Measurements from ENCODE around the gene MMP2.

MMP2 gene

DNA sequence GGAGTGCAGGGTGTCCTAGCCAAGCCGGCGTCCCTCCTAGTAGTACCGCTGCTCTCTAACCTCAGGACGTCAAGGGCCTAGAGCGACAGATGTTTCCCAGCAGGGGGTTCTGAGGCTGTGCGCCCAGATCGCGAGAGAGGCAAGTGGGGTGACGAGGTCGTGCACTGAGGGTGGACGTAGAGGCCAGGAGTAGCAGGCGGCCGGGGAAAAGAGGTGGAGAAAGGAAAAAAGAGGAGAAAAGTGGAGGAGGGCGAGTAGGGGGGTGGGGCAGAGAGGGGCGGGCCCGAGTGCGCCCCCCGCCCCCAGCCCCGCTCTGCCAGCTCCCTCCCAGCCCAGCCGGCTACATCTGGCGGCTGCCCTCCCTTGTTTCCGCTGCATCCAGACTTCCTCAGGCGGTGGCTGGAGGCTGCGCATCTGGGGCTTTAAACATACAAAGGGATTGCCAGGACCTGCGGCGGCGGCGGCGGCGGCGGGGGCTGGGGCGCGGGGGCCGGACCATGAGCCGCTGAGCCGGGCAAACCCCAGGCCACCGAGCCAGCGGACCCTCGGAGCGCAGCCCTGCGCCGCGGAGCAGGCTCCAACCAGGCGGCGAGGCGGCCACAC, at the start of gene MMP2:
Gene MMP2 (plus strand): TSS at position 372 of the 603 bp plus-strand sequence. CDS start 282 bp downstream, outside the sequence.
- no peak for DNase-seq

DNA sequence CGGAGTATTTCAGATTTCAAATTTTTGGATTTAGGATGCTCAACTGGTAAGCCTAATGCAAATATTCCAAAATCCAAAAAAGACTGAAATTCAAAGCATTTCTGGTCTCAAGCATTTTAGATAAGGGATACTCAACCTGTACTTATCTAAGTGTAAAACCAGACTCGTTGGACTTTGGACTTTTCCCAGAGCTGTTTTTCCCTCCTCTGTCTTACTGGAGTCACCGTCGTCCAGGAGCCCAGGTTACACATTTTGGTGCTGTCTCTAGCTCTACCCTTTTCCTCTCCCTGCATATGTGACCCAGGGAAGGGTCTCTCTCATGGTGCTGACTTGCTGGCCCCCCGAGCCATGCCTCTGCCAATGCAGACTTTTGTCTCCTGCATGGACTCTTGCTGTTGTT, 46.0 kb upstream of the MMP2 start:
- DNase-seq: no peak

DNA sequence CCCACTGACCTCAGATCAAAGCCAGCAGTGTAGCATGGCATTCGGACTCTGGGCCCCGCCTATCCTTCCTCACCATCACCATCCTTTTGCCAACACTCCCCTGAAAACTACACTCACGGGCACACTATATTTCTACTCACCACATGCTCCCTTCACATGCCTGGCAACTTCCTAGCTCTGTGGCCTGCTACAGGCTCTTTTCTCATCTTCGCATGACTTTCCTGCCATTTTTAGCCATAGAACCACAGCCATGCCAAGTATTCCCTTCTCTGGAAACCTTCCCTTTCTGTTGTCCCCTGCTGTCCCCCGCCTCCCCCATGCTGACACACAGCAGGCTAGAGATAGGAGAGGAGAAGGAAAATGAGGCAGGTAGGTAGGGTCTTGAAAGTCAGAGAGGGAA, 45.5 kb upstream of the MMP2 start:
- no peak for DNase-seq

DNA sequence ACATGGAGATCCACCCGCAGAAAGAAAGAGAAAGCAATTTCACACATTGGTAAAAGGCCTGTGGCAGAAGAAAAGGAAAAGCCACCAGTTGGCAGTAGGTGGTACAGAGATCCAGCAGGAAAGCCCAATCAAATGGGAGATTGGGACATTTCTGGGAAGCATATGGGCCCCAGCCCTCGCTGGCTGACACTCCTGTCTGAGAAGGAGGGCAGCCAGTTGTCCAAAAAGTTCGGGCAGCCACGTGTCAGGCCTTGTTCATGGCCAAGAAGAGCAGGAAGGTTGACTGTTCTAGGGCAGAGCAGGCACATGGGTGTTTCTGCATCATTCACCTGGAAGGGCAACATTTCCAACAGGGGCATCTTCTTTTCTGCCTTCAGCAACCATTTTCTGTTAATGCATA, 45.0 kb upstream of the MMP2 start:
- no peak for DNase-seq

DNA sequence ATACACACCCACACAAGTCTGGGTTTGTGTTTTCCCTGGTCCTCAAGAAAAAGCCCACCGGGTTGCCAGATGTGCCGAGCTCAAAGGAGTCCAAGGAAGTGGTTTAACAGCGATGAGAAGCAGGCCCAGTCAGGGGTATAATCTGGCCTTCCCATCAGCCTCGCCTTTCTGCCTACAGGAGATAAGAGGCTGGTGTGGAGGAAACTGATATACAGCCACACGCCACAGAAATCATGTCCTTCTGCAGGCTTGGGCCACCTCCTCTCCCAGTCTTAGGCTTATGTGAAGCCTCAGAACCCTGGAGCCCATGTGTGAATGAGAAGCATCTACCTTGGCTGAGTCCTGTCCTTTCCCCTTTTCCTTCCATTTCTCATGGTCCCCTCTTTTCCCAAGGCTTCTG, 43.6 kb upstream of the MMP2 start:
- DNase-seq: no peak

DNA sequence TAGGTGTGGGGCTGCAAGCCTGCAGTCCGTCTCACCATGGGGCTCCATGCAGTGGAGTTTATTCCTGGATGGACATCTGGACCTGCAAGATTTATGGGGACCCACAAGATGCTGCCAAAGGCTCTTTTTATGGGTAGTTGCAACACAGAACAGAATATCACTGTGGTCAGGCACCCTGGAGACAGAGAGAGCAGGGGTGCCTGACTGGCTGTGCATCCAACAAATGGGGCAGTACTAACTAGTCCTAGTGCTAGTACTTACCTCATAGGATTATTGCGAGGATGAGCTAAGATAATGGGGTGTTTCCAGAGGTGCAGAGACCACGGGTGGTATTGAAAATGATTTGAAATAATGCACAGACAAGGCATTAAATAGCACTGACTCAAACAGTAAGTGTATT, 42.4 kb upstream of the MMP2 start:
- DNase-seq: no peak

DNA sequence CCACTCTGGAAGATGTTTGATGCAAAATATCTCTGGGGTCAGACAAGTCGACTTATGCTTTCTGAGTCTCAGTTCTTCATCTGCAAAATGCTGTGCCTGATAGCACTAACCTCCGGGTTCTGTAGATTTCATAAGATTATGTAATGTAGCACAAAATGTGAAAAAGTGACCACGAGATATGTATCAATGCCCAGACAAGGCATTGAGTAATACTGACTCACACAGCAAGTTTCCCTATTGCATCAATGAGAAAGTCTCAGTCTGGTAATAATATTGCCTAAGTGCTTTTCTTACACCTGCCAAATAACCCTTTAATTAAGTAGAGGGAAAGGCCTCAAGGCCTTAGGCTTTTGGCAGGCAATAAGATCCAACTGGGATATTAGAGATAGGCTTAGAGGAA, 41.4 kb upstream of the MMP2 start:
- DNase-seq: no peak

DNA sequence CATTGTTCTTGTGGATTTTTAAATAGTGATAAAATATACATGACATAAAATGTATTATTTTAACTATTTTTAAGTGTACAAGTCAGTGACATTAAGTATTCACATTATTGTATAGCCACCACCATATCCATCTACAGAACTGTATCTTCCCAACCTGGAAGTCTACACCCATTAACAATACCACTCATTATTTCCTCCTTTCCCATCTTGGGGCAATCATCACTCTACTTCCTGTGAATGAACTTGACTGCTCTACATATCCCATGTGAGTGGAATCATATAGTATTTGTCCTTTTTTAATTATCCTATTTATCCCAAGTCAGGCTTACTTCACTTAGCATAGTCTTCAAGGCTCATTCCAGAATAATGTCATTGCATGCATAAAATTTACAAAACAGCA, 40.7 kb upstream of the MMP2 start:
- DNase-seq: no peak

DNA sequence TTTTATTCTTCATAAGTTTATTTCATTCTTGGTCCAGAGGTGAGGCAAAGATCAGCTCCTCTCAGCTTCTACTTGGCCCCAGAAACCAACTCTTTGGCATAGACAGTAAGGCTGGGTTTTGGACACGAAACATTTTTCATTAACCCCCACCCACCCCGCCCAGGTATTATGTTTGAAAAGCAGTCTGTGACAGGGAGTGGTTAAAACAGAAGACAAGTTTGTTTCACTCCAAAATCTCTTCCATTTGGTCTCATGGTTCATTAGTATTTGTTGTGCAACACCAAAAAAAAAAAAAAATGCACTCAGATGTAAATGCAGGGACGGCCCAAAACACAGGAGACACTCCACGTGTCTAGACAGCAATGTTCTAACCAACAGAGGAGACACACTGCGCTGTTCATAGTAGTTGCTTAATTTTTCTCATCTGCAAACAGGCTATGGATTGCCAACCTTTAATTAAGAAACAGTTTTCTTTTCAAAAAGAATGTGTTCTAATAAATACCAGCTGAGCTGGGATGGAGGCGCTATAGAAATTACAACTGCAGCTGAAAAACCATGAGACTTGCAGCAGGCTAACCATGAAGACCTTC, 39.8 kb upstream of the MMP2 start:
- DNase-seq: no peak

DNA sequence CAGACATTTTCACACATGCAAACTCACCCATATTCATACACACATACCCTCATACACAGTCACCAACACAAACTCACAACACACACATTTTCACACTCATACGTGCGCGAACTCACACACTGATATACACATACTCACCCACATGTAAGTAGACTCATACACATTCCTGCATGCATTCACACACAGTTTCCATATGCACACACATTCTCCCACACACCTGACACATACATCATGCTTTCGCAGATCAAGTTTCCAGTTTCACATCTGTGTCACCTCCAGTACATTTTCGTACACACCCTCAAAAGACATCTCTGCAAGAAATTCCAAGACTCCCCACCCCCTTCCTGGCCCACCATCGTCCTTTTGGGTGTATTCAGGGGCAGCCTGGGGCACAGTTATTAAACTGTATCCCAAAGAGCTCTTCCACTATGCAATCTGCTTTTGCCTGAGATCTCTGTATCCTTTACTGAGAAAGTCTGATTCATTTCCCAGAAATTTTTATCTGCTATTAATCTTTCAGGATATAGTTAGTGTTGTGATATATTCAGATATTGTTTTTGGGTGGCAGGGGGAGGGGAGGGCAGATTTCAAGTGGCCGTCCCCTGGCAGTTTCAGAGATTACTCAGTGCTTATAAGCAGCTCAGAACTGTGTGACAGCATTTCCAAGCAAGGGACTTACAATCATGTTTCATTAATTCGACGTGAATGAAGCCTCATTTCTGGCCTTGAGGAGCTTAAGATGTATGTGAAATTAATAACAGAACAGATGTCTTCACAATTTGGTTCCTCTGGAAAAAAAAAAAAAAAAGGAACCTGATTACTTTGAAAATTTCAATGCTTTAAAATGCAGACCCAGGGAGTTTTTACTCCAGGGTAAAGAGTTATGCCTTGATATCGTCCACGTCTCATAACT, 35.3 kb upstream of the MMP2 start:
- no peak for DNase-seq

DNA sequence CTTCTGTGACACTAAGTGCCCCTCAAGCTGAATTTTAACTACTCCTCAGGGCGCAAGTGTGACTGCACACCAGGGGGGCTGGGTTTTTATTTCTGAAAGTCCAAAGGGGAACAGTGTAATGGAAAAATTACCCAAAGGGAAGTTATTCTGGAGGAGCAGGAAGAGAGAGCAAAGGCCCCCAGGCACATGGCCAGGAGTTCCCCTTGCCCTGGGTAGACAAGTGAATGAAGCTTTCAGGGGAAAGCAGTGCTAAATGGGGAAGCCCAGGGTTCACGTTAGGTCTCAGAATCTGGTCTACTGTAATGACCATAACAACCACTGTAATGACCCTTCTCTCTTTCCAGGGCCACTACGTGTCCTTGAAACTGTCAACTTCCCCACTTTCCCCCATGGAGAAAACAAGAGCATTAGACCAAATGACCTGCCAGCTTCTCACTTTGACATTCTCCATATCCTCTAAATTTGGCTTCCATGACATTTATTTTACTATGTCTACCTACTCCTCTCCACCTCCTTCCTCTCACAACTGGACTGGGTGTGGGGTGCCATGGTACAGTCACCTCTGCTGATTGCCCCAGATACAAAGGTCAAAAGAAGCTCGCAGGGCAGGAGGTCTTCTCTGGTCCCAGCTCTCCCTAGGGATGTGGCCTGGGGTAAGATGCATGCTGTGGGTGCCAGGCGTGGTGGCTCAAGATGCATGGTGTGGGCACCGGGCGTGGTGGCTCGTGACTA, 34.1 kb upstream of the MMP2 start:
- DNase-seq: no peak

DNA sequence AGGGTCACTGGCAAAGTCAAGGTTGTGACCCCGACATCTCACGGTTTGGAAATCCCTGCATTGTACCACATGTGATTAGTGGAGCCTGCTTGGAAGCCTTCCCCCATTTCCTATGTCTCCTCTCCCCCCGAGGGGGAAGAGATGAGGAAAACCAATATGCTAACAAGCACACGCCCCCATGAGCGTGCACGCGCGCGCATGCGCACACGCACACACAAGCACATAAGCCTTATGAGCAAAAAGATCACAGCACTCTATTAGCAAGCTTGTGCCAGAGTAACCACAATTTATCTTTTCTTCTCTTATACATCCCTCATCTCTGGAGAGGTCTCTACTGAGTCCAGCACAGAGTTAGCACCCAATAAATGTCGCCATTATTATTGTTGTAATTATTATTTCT, 31.8 kb upstream of the MMP2 start:
- no peak for DNase-seq

DNA sequence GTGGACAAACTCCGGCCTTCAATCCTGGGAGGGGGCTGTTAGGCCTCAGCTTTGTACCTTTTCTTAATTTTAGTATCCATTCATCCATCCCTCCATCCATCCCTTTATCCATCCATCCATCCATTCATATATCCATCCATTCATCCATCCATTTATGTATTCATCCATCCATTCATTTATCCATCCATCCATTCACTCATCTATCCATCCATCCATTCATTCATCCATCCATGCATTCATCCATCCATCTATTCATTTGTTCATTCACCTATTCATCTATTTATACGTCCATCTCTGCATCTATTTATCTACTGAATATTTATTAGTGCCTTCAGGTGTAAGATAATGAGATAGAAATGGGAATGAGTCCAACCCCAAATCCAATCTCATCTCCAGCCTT, 26.0 kb upstream of the MMP2 start:
- DNase-seq: no peak

DNA sequence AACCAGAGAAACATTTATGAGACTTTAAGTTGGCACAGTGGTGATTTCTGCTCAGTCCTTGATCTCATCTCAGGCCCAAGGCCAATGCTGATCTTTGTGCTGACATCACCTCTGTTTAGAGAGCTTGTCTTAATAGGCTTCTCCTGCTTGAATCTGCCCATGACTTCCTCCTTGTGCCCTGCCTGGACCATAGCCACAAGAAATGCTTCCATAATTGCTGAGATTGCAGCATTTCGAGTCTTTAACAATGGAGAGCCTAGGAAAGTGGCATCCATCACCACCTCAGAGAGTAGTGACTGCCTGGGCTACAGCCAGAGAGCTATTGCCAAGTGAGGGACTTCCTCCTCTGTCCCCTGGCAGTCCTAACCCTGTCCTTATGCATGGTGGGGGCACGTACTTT, 25.1 kb upstream of the MMP2 start:
- DNase-seq: no peak

DNA sequence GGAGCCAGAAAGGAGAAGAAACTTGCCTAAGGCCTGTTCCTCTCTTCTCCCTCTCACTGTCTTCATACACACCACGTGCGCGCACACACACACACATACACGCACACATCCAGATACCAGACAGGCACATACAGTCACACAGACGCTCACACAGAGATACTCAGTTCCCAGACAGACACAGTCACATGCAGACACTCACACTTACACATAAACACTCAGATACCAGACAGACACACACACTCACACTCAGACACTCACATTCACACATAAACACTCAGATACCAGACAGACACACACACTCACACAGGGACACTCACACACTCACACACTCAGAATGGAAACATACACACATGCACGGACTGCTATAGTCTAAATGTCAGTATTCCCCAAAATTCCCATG, 24.1 kb upstream of the MMP2 start:
- no peak for DNase-seq

DNA sequence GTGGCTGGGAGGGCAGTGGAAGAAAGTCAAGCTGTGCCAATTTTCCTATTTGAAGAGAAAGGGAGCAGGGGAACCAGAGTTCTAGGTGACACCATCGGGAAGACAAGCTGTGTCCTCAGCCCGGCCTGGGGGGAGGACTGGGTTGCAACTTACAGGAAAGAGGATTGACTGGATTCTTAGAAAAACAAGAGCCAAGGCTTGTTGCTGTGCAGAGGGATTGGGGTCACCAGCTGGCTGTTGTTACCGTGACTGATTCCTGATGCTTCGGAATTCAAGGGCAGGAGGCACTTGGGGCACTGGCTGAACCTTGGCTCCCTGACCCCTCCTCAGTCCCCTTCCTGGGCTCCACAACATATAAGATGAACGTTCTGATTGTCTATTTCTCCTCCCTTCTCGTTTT, 16.8 kb upstream of the MMP2 start:
- no peak for DNase-seq

DNA sequence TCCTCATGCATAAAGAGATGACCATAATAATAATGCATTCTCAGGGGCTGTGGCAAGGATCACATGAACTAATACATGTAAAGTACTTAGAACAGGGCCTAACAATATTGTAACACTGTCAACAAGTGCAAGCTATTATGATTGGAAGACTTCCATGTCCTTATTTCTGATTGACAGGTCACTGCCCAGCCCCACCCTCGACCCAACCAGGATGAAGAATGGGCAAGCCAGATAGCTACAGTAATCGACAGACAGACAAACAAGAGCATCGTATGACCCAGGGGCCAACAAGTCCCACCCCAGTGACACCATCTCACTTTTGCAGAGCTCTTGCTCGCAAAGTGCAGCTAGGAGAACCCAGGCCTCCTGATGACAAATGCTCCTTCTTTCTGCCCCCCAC, 14.6 kb upstream of the MMP2 start:
- DNase-seq: no peak

DNA sequence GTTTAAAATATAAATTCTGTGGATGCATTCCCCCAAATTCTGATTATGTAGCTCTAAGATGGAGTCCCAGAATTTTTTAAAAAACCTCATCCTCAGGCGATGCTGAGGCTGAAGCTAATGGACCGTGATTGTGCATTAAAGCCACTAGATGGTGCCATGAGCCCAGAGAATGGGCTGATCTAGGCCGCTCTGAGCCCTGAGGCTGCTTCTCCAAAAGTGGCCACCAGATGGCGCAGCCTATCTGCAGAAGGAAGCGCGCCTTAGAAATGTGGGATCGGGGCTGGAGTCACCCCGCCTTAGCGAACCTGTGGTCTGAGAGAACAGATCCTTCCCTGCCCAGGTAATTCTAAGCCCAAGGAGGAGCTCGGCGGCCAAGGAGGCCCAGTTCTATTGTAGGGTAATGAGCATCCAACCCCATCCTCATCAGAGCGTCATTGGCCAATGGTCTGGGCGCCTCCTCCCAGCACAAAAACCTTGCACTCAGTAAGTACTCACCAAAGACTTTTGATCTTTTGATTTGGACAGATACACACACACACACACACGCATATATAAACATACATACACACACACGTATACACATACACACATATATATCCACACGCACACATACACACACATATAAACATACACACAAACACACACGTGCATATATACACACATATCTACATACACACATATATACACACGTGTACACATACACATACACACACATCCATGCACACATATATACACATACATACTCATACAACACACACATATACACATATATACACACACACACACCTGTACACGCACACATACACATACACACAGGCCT, 13.7 kb upstream of the MMP2 start:
- DNase-seq: peak; percentile 21

DNA sequence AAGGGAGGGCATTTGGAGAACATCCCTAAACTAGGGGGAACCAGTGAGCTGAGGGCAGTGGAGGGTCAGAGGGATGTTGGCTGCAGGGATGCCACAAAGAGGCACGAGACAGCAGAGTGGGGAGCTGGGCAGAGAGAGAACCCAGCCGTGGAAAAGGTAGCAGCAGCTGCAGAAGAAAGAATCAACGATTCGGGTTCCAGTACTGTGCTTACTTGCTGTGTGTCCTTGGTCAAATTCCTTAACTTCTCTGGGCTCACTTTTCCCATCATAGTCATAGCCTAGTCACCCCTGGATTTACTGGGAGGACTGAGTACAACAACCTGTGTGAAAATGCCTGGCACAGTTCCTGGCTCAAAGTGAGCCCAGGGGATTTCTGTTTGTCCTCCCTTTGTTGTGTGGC, 12.8 kb upstream of the MMP2 start:
- DNase-seq: no peak

DNA sequence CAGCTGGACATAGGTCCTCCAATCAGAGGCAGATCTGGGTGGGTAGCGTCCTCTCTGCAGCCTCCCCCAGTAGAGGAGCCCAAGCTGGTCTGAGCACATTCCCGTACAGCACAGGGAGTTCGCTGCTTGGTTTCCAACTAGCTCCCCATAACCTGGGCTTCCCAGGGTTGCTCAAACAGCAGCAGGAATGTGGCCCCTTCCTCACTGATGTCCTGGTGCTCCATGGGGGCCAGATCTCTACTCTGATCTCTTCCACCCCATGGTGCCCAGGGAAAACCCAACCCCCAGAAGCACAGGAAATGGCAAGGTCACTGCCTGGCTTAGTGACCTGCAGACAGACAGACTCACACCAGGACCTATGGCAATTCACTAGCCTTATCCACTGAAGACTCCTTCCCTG, 11.1 kb upstream of the MMP2 start:
- DNase-seq: no peak

DNA sequence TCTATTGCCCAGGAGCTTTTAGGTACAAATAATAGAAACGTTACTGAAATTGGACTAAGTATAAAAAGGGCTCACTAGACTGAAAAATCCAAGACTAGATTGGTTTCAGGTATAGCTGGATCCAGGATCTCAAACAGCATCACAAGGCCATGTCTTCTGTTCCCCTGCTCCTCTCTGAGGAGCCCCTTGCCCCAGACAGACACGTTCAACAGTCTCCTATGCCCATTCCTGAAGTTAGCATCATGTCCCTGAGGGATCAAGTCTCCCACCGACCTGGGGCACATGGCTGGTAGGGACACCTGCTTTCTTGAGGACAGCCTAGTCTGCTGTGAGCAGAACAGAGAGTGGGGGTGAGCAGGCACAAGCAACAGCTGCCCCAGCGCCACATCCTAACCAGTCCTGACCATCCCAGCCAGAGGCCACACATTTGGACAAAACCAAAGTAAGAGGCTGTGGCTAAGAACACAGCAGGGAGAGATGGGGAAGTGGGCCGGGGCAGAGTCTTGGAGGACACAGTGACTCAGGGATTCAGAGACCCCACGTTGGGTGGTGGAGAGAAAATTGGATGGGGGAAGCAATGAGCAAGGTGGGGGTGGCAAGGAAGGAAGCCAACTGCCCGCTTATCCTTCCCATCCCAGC, 10.5 kb upstream of the MMP2 start:
- no peak for DNase-seq
